Measurements from ENCODE around the gene CFAP47. TPM values are rescaled to one million over a fixed set of nuclear protein-coding genes. Genes with fewer than 3 reads are reported as not detected.

Gene CFAP47
- total and polyA plus RNA-seq, 2 donors (not counting 3 experiments of a cell fraction or from before 2014, with no cell fraction given), result not detected

DNA sequence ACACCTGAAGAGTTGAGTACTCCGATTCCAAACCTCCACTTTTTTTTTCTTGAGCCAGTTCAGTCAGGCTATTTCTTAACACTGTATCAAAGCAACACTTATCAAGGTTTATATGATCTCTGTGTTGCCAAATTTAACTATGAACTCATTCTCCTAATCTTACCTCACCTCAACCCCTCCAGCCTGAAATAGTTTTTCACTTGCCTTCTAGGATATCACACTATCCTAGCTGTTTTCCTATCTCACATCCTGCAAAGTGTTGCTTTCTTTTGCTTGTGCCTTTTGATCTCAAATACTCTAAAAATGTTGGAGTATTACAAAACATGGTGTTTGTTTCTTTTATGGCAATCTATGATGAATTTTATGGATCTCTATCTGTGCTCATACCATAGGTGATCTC, 415.0 kb downstream of the CFAP47 start:
- Histone ChIP-seq H3K4me2 (ENCODE audit: insufficient read depth, low read length) (no peak overlapping the region), H4K20me1 (replicated peaks; ENCODE audit: control insufficient read depth, extremely low read depth, insufficient read depth, low read length) (no peaks in the 10 kb centered on the region), H3K4me1 (ENCODE audit: control insufficient read depth, extremely low read depth, insufficient read depth, low read length) (no peaks in the 10 kb centered on the region), H3K9me1 (replicated peaks; ENCODE audit: control insufficient read depth, extremely low read depth, insufficient read depth, low read length) (no peaks in the 10 kb centered on the region), H3K27me3 (ENCODE audit: control insufficient read depth in 2 of 2, insufficient read depth in 2 of 2, low read length in 2 of 2) (no peaks in the 10 kb centered on the region), H2AFZ (ENCODE audit: low read depth, low read length) (no peak overlapping the region), H3K4me3 (replicated peaks in 1 of 3; ENCODE audit: insufficient read depth in 1 of 3, low read depth in 1 of 3, low read length in 3 of 3) (no peak overlapping the region), H3K36me3 (ENCODE audit: control insufficient read depth in 2 of 2, extremely low read depth in 1 of 2, insufficient read depth in 2 of 2, low read length in 2 of 2) (no peaks in the 10 kb centered on the region), H3K9ac (replicated peaks; ENCODE audit: extremely low read depth, insufficient read depth, low read length) (no peak overlapping the region), H3K27ac (ENCODE audit: insufficient read depth, low read depth, low read length) (no peak overlapping the region), H3K79me2 (ENCODE audit: control insufficient read depth, insufficient read depth, low read length) (no peaks in the 10 kb centered on the region), H3K9me3 (replicated peaks; ENCODE audit: control insufficient read depth, insufficient read depth, low read length) (no peaks in the 10 kb centered on the region)
- CTCF ChIA-PET, result no interaction called here
- no peak for DNase-seq (ENCODE audit: low read depth, low spot score)
- no peak for FAIRE-seq
- POLR2A ChIA-PET, result no interaction called here
- dilution Hi-C loops (cut with MboI; ENCODE audit: extremely low pct_ligation_motif_present, low sequenced_read_pairs), result no loop called here
- intact Hi-C loops (cut with micrococcal nuclease), result no loop called here
- BruUV-seq (replicated peaks), result no TSS peak
- TF ChIP-seq POLR2A (IDR thresholded peaks at IDR 0.05; ENCODE audit: low read depth, low read length) (no peak), MYC (IDR thresholded peaks at IDR 0.05; ENCODE audit: low read depth, low read length) (no peak), JUN (IDR thresholded peaks at IDR 0.05; ENCODE audit: borderline replicate concordance, insufficient read depth, insufficient read length, low read depth) (no peak), FOS (IDR thresholded peaks at IDR 0.05; ENCODE audit: borderline replicate concordance, insufficient read depth, low read length) (no peak), GATA2 (IDR thresholded peaks at IDR 0.05; ENCODE audit: insufficient read depth, insufficient read length, low read depth, low read length) (no peak)
- TF ChIP-seq, protein P1, sequence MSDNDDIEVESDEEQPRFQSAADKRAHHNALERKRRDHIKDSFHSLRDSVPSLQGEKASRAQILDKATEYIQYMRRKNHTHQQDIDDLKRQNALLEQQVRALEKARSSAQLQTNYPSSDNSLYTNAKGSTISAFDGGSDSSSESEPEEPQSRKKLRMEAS (IDR thresholded peaks at IDR 0.05; ENCODE audit: insufficient read depth, insufficient read length), result no peak

DNA sequence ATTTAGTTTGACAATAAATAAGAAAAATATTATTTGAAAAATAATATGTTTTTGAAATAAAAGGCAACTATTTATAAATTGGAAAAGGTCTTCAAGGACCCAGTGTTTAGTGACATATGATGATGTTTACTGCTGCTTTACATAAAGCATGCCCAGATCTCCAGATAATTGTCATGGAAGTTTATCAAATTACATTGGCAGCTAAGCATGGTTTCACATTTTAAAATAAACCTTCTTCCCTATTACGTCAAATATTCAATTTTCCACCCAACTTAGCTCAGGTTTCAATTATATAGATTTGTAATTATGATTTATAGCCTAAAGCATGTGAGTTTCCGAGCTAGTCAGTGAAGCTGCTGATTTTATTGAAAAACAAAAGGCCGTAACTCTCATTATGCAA, 417.2 kb downstream of the CFAP47 start:
- dilution Hi-C loops (cut with MboI; ENCODE audit: extremely low pct_ligation_motif_present, low sequenced_read_pairs) (no loop called here), intact Hi-C loops (cut with micrococcal nuclease) (no loop called here)
- no peak for DNase-seq (ENCODE audit: low read depth, low spot score)
- no peak for FAIRE-seq
- no peaks in the 10 kb centered on the region for H3K9me1 ChIP-seq (replicated peaks; ENCODE audit: control insufficient read depth, extremely low read depth, insufficient read depth, low read length)
- no peaks in the 10 kb centered on the region for H3K79me2 ChIP-seq (ENCODE audit: control insufficient read depth, insufficient read depth, low read length)
- no peak for TF ChIP-seq POLR2A (IDR thresholded peaks at IDR 0.05; ENCODE audit: low read depth, low read length)
- no peak for TF ChIP-seq FOS (IDR thresholded peaks at IDR 0.05; ENCODE audit: borderline replicate concordance, insufficient read depth, low read length)
- TF ChIP-seq EZH2 (IDR thresholded peaks at IDR 0.05; ENCODE audit: borderline replicate concordance, low read depth, low read length, severe bottlenecking), result no peak
- TF ChIP-seq POLR2AphosphoS5 (IDR thresholded peaks at IDR 0.05; ENCODE audit: insufficient read depth, low read depth, low read length), result no peak
- no peak for TF ChIP-seq GATA2 (IDR thresholded peaks at IDR 0.05; ENCODE audit: insufficient read depth, insufficient read length, low read depth, low read length)
- TF ChIP-seq JUN (IDR thresholded peaks at IDR 0.05; ENCODE audit: borderline replicate concordance, insufficient read depth, insufficient read length, low read depth), result no peak
- TF ChIP-seq MYC (IDR thresholded peaks at IDR 0.05; ENCODE audit: low read depth, low read length), result no peak
- TF ChIP-seq, protein P1 (IDR thresholded peaks at IDR 0.05; ENCODE audit: insufficient read depth, insufficient read length), result no peak
- TF ChIP-seq, protein P2, sequence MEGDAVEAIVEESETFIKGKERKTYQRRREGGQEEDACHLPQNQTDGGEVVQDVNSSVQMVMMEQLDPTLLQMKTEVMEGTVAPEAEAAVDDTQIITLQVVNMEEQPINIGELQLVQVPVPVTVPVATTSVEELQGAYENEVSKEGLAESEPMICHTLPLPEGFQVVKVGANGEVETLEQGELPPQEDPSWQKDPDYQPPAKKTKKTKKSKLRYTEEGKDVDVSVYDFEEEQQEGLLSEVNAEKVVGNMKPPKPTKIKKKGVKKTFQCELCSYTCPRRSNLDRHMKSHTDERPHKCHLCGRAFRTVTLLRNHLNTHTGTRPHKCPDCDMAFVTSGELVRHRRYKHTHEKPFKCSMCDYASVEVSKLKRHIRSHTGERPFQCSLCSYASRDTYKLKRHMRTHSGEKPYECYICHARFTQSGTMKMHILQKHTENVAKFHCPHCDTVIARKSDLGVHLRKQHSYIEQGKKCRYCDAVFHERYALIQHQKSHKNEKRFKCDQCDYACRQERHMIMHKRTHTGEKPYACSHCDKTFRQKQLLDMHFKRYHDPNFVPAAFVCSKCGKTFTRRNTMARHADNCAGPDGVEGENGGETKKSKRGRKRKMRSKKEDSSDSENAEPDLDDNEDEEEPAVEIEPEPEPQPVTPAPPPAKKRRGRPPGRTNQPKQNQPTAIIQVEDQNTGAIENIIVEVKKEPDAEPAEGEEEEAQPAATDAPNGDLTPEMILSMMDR (IDR thresholded peaks at IDR 0.05; ENCODE audit: extremely low read depth in 1 of 2, insufficient read depth in 1 of 2, low read depth in 1 of 2, low read length in 2 of 2), result no peak
- CTCF ChIA-PET, result no interaction called here
- H4K20me1 ChIP-seq (replicated peaks; ENCODE audit: control insufficient read depth, extremely low read depth, insufficient read depth, low read length), result no peaks in the 10 kb centered on the region
- no peaks in the 10 kb centered on the region for H3K36me3 ChIP-seq (ENCODE audit: control insufficient read depth in 2 of 2, extremely low read depth in 1 of 2, insufficient read depth in 2 of 2, low read length in 2 of 2)
- H3K27ac ChIP-seq (ENCODE audit: insufficient read depth, low read depth, low read length), result no peak overlapping the region
- H3K9ac ChIP-seq (replicated peaks; ENCODE audit: extremely low read depth, insufficient read depth, low read length), result no peak overlapping the region
- no peaks in the 10 kb centered on the region for H3K4me1 ChIP-seq (ENCODE audit: control insufficient read depth, extremely low read depth, insufficient read depth, low read length)
- H3K4me3 ChIP-seq (replicated peaks in 1 of 3; ENCODE audit: insufficient read depth in 1 of 3, low read depth in 1 of 3, low read length in 3 of 3), result no peak overlapping the region
- BruUV-seq (replicated peaks), result no TSS peak
- no peak overlapping the region for H3K4me2 ChIP-seq (ENCODE audit: insufficient read depth, low read length)
- POLR2A ChIA-PET, result no interaction called here
- H3K27me3 ChIP-seq (ENCODE audit: control insufficient read depth in 2 of 2, insufficient read depth in 2 of 2, low read length in 2 of 2), result no peaks in the 10 kb centered on the region
- H3K9me3 ChIP-seq (replicated peaks; ENCODE audit: control insufficient read depth, insufficient read depth, low read length), result no peaks in the 10 kb centered on the region
- H2AFZ ChIP-seq (ENCODE audit: low read depth, low read length), result no peak overlapping the region
